Stimulated activated CD4-positive, alpha-beta T cell treated with anti-CD3 and anti-CD28 coated beads, Interleukin-12 subunit alpha, Interleukin-12 subunit beta, amount 100 ng/mL, for 48 hours (primary cell): ENCODE results near the gene UBC.
"Not testable (repeated sequence)": the region's sequence is repeated elsewhere in the genome, so short reads cannot be mapped to it uniquely, and the experiment has no call there.

Experiments
- DNase-seq, 3 donors: peaks; one replicate each; pipeline ENCODE4 v3.0.0-alpha.2; 2020; ENCODE audit warnings: low read depth in 2 of 3, low spot score in 1 of 3

Gene UBC

GRCh38 chr12:124887766-124888165, 26.7 kb downstream of the UBC start:
- DNase-seq: not testable (repeated sequence)

- DNase-seq: no peak
These were observed 29.6 kb downstream of the UBC start for GRCh38 chr12:124884587-124885438.

DNA sequence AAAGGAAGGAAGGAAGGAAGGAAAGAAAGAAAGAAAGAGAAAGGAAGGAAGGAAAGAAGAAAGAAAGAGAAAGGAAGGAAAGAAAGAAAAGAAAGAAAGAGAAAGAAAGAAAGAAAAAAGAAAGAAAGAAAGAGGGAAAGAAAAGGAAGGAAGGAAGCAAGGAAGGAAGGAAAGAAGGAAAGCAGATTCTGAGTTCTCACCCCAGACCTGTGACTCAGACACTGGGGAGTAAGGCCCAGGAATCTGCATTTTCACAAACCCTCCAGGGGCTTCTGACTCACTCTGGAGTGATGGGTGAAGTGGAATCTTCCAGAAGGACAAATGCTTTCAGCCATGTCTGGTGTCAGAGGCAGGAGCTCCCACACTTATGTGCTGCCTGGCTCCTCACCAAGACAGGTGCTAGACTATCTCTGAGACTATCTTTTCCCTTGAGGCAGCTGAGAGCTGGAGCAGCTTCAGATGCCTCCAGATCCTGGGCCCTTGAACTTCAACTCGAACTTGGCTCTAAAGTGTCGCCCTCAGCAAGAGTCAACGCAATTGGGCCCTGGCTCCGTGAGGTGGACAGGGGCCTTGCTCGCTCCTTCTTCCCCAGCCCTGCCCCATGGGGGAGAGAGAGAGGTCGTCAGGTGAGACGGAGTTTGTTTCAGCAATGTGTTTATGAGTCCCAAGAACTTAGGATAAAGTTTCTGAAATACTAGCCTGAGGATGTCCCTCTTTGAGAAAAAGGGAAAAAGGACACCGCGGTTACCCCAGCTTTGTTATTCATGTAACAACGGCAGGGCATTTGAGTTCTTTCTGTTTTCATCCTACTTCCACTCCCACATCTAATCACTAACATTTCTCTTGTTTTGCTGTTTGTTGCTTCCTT, 31.0 kb downstream of the UBC start:
- DNase-seq: no peak

GRCh38 chr12:124881123-124881522, 33.3 kb downstream of the UBC start:
- DNase-seq: no peak

- DNase-seq: not testable (repeated sequence)
These were observed 34.1 kb downstream of the UBC start for GRCh38 chr12:124880335-124880734.

GRCh38 chr12:124878795-124879516, 35.5 kb downstream of the UBC start:
- DNase-seq: no peak

GRCh38 chr12:124877423-124877822, 37.0 kb downstream of the UBC start:
- no peak for DNase-seq

DNA sequence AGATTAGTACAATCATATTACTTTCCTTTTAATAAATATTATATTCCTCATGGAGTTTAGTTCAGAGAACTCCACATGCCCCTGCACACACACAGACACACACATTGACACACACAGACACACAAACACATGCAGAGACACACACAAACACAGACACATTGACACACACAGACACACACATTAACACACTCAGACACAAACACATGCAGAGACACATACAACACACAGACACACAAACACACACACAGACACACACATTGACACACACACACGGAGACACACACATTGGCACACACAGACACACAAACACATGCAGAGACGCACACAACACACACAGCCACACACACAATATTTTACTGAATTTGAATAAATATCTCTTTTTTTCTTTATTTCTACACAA, 38.3 kb downstream of the UBC start:
- no peak for DNase-seq

GRCh38 chr12:124875803-124876132, 38.7 kb downstream of the UBC start:
- DNase-seq: no peak

- no peak for DNase-seq
These were observed 39.3 kb downstream of the UBC start for GRCh38 chr12:124874988-124875802.

DNA sequence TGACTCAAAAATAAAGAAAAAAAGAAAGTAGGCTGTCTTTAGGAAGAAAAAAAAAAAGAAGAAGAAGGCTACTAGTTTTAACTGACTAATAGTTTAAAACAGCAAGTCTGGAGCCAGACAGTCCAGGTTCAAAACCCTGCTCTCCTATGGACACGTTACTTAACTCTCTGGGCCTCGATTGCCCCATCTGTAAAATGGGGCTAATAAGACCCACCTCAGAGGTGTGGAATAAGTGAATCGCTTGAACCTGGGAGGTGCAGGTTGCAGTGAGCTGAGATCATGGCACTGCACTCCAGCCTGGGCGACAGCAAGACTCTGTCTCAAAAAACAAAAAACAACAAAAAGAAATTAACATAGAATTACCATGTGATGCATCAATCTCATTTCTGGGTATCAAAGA, 40.3 kb downstream of the UBC start:
- no peak for DNase-seq

GRCh38 chr12:124872068-124872719, 42.3 kb downstream of the UBC start:
- DNase-seq: no peak

DNA sequence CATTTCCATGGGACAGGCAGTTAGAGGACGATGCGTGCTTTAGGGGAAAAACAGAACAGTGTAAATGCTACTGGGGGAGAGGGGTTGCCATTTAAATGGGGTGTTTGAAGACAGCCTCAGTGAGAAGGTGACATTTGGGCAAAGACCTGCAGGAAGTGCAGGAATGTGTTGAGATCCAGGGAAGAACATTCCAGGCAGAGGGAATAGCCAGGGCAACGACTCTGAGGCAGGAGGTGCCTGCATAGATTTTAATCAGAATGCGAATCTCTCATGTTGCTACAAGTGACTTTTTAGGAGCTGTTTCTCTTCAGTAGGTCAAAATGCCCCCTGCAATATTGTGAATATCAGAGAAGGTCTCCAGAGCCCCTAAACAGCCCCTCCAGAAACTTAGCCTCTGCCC, 43.2 kb downstream of the UBC start:
- no peak for DNase-seq

GRCh38 chr12:124870515-124870914, 43.9 kb downstream of the UBC start:
- no peak for DNase-seq

DNA sequence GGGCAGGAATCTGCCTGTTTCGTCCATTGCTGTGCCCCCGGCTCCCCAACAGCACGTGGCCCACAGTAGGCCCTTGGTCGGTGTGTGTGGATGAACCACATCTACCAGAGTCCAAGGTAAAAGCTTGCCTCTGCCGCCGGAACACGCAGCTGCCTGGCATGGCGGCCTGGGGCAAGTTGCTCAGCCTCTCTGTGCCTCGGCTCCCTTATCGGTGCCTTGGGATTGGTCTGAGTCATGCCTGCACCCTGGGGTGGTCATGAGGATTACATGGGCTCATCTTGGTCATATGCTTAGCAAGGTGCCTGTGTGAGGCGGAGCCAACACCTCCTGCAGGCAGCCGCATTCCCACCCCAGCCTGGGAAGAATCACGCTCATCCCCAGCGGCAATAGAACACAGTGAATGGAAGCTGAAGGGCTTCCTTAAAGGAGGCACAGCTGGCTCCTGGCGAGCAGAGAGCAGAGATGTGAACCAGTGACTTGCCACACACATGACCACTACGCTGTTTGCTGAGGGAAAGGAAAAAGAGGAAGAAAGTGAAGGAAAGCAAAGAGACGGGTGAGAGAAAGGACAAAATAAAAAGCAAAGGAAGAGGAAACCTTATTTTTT, 45.3 kb downstream of the UBC start:
- no peak for DNase-seq

DNA sequence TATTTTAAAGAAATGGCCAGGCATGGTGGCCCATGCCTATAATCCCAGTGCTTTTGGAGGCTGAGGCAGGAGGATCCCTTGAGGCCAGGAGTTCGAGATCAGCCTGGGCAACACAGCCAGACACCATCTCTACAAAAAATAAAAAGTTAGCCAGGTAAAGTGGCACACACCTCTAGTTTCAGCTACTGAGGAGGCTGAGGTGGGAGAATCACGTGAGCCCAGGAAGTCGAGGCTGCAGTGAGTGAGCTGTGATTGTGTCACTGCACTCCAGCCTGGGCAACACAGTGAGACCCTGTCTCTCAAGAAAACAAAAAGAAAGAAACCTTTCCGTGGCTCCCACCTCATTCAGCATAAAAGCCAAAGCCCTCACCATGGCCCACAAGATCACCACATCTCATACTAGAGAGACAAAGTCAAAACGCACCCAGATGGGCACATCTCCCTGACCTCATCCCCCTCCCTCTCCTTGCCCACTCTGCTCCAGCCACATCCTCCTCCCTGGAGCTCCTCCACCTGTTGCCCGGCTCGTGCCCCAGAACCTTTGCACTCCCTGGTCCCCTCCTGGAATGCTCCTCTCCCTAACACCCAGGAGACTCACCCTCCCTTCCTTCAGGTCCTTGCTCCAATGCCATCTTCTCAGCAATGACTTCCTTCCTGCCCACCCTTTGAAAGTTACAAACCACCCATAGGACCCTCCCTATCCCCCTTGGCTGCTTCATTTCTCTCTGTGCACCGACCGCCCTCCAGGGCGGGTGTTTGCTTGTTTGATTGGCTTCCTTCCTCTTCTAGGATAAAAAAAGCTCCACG, 46.0 kb downstream of the UBC start:
- no peak for DNase-seq

DNA sequence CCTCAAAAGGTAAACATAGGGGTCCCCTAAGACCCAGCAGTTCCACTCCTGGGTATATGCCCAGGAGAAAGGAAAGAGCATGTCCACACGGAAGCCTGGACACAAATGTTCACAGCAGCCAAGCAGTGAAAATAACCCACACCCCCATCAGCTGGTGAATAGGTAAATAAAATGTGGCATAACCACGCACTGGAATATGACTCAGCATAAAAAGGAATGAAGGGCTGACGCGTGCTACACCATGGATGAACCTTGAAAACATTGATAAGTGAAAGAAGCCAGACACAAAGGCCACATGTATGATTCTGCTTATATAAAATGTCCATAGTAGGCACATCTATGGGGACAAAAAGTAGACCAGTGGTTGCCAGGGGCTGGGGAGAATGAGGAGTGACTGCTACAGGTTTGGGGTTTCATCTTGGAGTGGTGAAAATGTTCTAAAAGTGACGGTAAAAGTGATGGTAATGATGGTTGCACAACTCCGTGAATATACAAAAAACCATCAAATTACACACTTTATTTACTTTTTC, 47.0 kb downstream of the UBC start:
- no peak for DNase-seq

- no peak for DNase-seq
These were observed 47.5 kb downstream of the UBC start for GRCh38 chr12:124866883-124867400.
